Ectodermal cell (in vitro differentiated cells): ENCODE data around the gene MX2.
"Not testable (repeated sequence)": the region's sequence is repeated elsewhere in the genome, so short reads cannot be mapped to it uniquely, and the experiment has no call there.

Source experiments
- H3K27ac ChIP-seq: 2 replicates; pipeline ENCODE4 v1.7.0; 2013; ENCODE audit warnings: mild to moderate bottlenecking, low read depth, low read length; ENCODE audit not compliant: insufficient read depth, poor library complexity, severe bottlenecking
- H3K27me3 ChIP-seq: 2 replicates; pipeline ENCODE4 v1.7.0; 2013; ENCODE audit warnings: mild to moderate bottlenecking, low read length; ENCODE audit not compliant: insufficient read depth, control insufficient read depth, poor library complexity, severe bottlenecking
- H3K36me3 ChIP-seq: one replicate; pipeline ENCODE4 v1.7.0; 2013; ENCODE audit warnings: low read length; ENCODE audit not compliant: control insufficient read depth, insufficient read depth
- H3K4me1 ChIP-seq: one replicate; pipeline ENCODE4 v1.7.0; 2013; ENCODE audit warnings: low read length; ENCODE audit not compliant: control insufficient read depth, insufficient read depth
- H3K4me3 ChIP-seq: 2 replicates; pipeline ENCODE4 v1.7.0; 2013; ENCODE audit warnings: low read depth, low read length, control low read depth; ENCODE audit not compliant: insufficient read depth
- H3K9me3 ChIP-seq: 2 replicates; pipeline ENCODE4 v1.7.0; 2013; ENCODE audit warnings: mild to moderate bottlenecking, low read length, moderate library complexity; ENCODE audit not compliant: control insufficient read depth
- WGBS, 2 experiments: methylation state at CpG; one replicate each; pipeline ENCODE4 v1.1.7; 2013; ENCODE audit warnings: missing lambda C conversion rate in 2 of 2; 5-methylcytosine and 5-hydroxymethylcytosine counted together

Gene MX2

GRCh38 chr21:41358193-41359166, 3.3 kb upstream of the MX2 start:
- WGBS, 2 experiments: 90 to 94% methylated on average over 9 of the region's 9 CpGs
- H3K27ac ChIP-seq: no peak overlapping the region
- H3K4me1 ChIP-seq: no peaks in the 10 kb centered on the region
- H3K27me3 ChIP-seq: no peaks in the 10 kb centered on the region
- no peaks in the 10 kb centered on the region for H3K36me3 ChIP-seq
- H3K9me3 ChIP-seq: no peaks in the 10 kb centered on the region
- H3K4me3 ChIP-seq: no peak overlapping the region

GRCh38 chr21:41359286-41359685, 2.5 kb upstream of the MX2 start:
- Histone ChIP-seq H3K4me3 (no peak overlapping the region), H3K36me3 (no peaks in the 10 kb centered on the region), H3K9me3 (no peaks in the 10 kb centered on the region), H3K27ac (no peak overlapping the region), H3K4me1 (no peaks in the 10 kb centered on the region), H3K27me3 (no peaks in the 10 kb centered on the region)
- WGBS, 2 experiments: 83 to 86% methylated on average over 12 of the region's 12 CpGs

GRCh38 chr21:41359754-41360071, 2.1 kb upstream of the MX2 start:
- not testable (repeated sequence) for H3K4me1 ChIP-seq, H3K27me3 ChIP-seq, H3K9me3 ChIP-seq, H3K27ac ChIP-seq, H3K36me3 ChIP-seq, H3K4me3 ChIP-seq
- 73 to 77% methylated on average over 4 of the region's 4 CpGs for WGBS, 2 experiments

- H3K4me3 ChIP-seq: no peak overlapping the region
- 81 to 84% methylated on average over 22 of the region's 22 CpGs for WGBS, 2 experiments
- H3K9me3 ChIP-seq: no peaks in the 10 kb centered on the region
- H3K36me3 ChIP-seq: no peaks in the 10 kb centered on the region
- H3K27ac ChIP-seq: no peak overlapping the region
- no peaks in the 10 kb centered on the region for H3K4me1 ChIP-seq
- H3K27me3 ChIP-seq: no peaks in the 10 kb centered on the region
These were observed 1.6 kb upstream of the MX2 start for GRCh38 chr21:41360072-41360821.

GRCh38 chr21:41361053-41361785, 608 bp upstream of the MX2 start:
- H3K4me1 ChIP-seq: no peaks in the 10 kb centered on the region
- H3K9me3 ChIP-seq: no peaks in the 10 kb centered on the region
- WGBS, 2 experiments: 94 to 95% methylated on average over 16 of the region's 16 CpGs
- no peak overlapping the region for H3K27ac ChIP-seq
- no peaks in the 10 kb centered on the region for H3K27me3 ChIP-seq
- H3K36me3 ChIP-seq: no peaks in the 10 kb centered on the region
- no peak overlapping the region for H3K4me3 ChIP-seq

- 91 to 92% methylated on average over 16 of the region's 16 CpGs for WGBS, 2 experiments
- Histone ChIP-seq H3K4me1 (no peaks in the 10 kb centered on the region), H3K4me3 (no peak overlapping the region), H3K27ac (no peak overlapping the region), H3K27me3 (no peaks in the 10 kb centered on the region), H3K36me3 (no peaks in the 10 kb centered on the region), H3K9me3 (no peaks in the 10 kb centered on the region)
These were observed 960 bp downstream of the MX2 start for GRCh38 chr21:41362605-41363369.

GRCh38 chr21:41363370-41364270, 1.8 kb downstream of the MX2 start:
- H3K27me3 ChIP-seq: no peaks in the 10 kb centered on the region
- no peak overlapping the region for H3K4me3 ChIP-seq
- WGBS, 2 experiments: 89 to 92% methylated on average over 18 of the region's 18 CpGs

GRCh38 chr21:41364308-41364707, 2.5 kb downstream of the MX2 start:
- 92 to 95% methylated on average over 6 of the region's 6 CpGs for WGBS, 2 experiments
- H3K36me3 ChIP-seq: no peaks in the 10 kb centered on the region
- no peak overlapping the region for H3K4me3 ChIP-seq

More at GRCh38 chr21:41363370-41364270, 1.8 kb downstream of the MX2 start:
- Histone ChIP-seq H3K9me3 (no peaks in the 10 kb centered on the region), H3K4me1 (no peaks in the 10 kb centered on the region), H3K27ac (no peak overlapping the region), H3K36me3 (no peaks in the 10 kb centered on the region)

More at GRCh38 chr21:41364308-41364707, 2.5 kb downstream of the MX2 start:
- Histone ChIP-seq H3K27ac (no peak overlapping the region), H3K9me3 (no peaks in the 10 kb centered on the region), H3K4me1 (no peaks in the 10 kb centered on the region), H3K27me3 (peaks cover 3% of the 10 kb centered on the region)
